OCI-LY3 (cell line): ENCODE data around the gene PLD4.
"Not testable (repeated sequence)": the region's sequence is repeated elsewhere in the genome, so short reads cannot be mapped to it uniquely, and the experiment has no call there.

Source experiments
- EZH2phosphoT487 ChIP-seq: fragments of 200-600 bp; shearing (Covaris generic); IDR thresholded peaks from 2 replicates; pipeline ENCODE4 v1.6.1; 2018; ENCODE audit warnings: antibody characterized with exemption, mixed run types, low read depth
- TF ChIP-seq, protein P1 (sequence below): fragments of 200-600, 300-600 bp; sonication (generic); IDR thresholded peaks from 2 replicates; pipeline ENCODE4 v1.5.1; 2014; ENCODE audit warnings: antibody characterized with exemption, low read length, low read depth

DNA sequence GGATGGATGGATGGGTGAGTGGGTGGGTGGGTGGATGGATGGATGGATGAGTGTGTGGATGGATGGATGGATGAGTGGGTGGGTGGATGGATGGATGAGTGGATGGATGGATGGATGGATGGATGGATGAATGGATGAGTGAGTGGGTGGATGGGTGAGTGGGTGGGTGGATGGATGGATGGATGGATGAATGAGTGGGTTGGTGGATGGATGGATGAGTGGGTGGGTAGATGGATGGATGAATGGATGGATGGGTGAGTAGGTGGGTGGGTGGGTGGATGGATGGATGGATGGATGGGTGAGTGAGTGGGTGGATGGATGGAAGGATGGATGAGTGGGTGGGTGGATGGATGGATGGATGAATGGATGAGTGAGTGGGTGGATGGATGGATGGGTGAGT, 34.4 kb upstream of the PLD4 start:
- TF ChIP-seq, protein P1, sequence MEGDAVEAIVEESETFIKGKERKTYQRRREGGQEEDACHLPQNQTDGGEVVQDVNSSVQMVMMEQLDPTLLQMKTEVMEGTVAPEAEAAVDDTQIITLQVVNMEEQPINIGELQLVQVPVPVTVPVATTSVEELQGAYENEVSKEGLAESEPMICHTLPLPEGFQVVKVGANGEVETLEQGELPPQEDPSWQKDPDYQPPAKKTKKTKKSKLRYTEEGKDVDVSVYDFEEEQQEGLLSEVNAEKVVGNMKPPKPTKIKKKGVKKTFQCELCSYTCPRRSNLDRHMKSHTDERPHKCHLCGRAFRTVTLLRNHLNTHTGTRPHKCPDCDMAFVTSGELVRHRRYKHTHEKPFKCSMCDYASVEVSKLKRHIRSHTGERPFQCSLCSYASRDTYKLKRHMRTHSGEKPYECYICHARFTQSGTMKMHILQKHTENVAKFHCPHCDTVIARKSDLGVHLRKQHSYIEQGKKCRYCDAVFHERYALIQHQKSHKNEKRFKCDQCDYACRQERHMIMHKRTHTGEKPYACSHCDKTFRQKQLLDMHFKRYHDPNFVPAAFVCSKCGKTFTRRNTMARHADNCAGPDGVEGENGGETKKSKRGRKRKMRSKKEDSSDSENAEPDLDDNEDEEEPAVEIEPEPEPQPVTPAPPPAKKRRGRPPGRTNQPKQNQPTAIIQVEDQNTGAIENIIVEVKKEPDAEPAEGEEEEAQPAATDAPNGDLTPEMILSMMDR = not testable (repeated sequence)
- not testable (repeated sequence) for TF ChIP-seq EZH2phosphoT487
